Stomach (tissue), 9 donors: ENCODE measurements around the gene TTR. TPM values are rescaled to one million over a fixed set of nuclear protein-coding genes. Genes with fewer than 3 reads are reported as not detected.

Experiments
- DNase-seq, 2 donors: peaks; one replicate each; pipeline versions ENCODE4 v3.0.0 to v3.0.0-alpha.2; 2013 to 2019
- H3K27ac ChIP-seq, 5 donors: fragments of 200-600 bp in 4 of 5; sonication (generic) in 4 of 5; one replicate each; pipeline ENCODE4 v1.5.1; 2013 to 2019; ENCODE audit warnings: mild to moderate bottlenecking in 1 of 5, moderate library complexity in 1 of 5
- H3K27me3 ChIP-seq, 3 donors: fragments of 200-600 bp; sonication (generic); one replicate each; pipeline ENCODE4 v1.5.1; 2017 to 2019; ENCODE audit warnings: mixed run types in 1 of 3
- H3K36me3 ChIP-seq, 4 donors: fragments of 200-600 bp; sonication (generic); 1 replicate in 3 of 4; 2 replicates in 1 of 4; pipeline ENCODE4 v1.5.1; 2016 to 2019
- H3K4me1 ChIP-seq, 4 donors: fragments of 200-600 bp; sonication (generic); one replicate each; pipeline ENCODE4 v1.5.1; 2016 to 2019
- H3K4me3 ChIP-seq, 4 donors: fragments of 200-600 bp; sonication (generic) in 3 of 4; one replicate each; pipeline ENCODE4 v1.5.1; 2016 to 2019; ENCODE audit warnings: mild to moderate bottlenecking in 1 of 4
- H3K9me3 ChIP-seq, 4 donors: fragments of 200-600 bp; sonication (generic); one replicate each; pipeline ENCODE4 v1.5.1; 2016 to 2019
- CTCF ChIP-seq, 7 experiments: fragments of 450-650 bp in 4 of 7; fragments of 200-600 bp in 3 of 7; sonication (generic) in 3 of 7; IDR thresholded peaks; one replicate each; pipeline ENCODE4 v1.5.1; 2016 to 2019; ENCODE audit warnings: antibody characterized with exemption in 7 of 7, control low read depth in 2 of 7, mild to moderate bottlenecking in 1 of 7
- EP300 ChIP-seq: sonication (generic); formaldehyde crosslinking; IDR thresholded peaks from one replicate; pipeline ENCODE4 v1.6.1; 2017; ENCODE audit warnings: antibody characterized with exemption
- POLR2A ChIP-seq, 4 donors: fragments of 450-650 bp; IDR thresholded peaks; one replicate each; pipeline ENCODE4 v1.6.1; 2016; ENCODE audit warnings: antibody characterized with exemption in 4 of 4, control low read depth in 2 of 4, mild to moderate bottlenecking in 1 of 4, moderate library complexity in 1 of 4
- POLR2AphosphoS5 ChIP-seq, 3 donors: sonication (generic); formaldehyde crosslinking; IDR thresholded peaks; one replicate each; pipeline ENCODE4 v1.6.1; 2016; ENCODE audit warnings: antibody characterized with exemption in 3 of 3
- WGBS, 5 donors: extraction: QIAGEN DNeasy Blood & Tissue Kit in 3 of 5; methylation state at CpG; one replicate each; pipeline versions ENCODE4 v1.1.5 to v1.1.7; 2013 to 2018; 5-methylcytosine and 5-hydroxymethylcytosine counted together
- intact Hi-C: fragments of 100-400 bp; cut with DNase I; formaldehyde crosslinking; loops from one replicate; pipeline ENCODE4 v1.15.1; 2023; ENCODE audit warnings: low total_unique reads
- polyA plus RNA-seq, 3 donors: library from polyadenylated mRNA; stranded (reverse); fragments of 200-250 nt; gene quantifications; one replicate each; pipeline ENCODE4 v1.2.3, GENCODE V29; 2013
- total RNA-seq, 5 donors: library from RNA; depleted of rRNA; stranded (reverse); fragments of >200 nt; gene quantifications; one replicate each; pipeline versions ENCODE4 v1.1.0 to v1.2.3, GENCODE V29; 2014 to 2016
- donor health status: healthy with polysubstance abuse.
- donor health status: Bipolar disorder and iron deficiency.
- donor health status: healthy.

The TTR gene
- total and polyA plus RNA-seq, 8 donors: 2.5 to 24.8 (median 8.0) TPM; not detected in 3

- Histone ChIP-seq H3K9me3 (no peaks in the 10 kb centered on the region), H3K27me3 (no peaks in the 10 kb centered on the region), H3K4me1 (peaks cover 0 to 9% (median 3%) of the 10 kb centered on the region in 4 donors), H3K4me3 (no peak overlapping the region), H3K27ac (no peak overlapping the region), H3K36me3 (no peaks in the 10 kb centered on the region)
- DNase-seq: no peak
- intact Hi-C loops: no loop called here
- no peak for TF ChIP-seq CTCF (IDR thresholded peaks at IDR 0.05)
- no peak for TF ChIP-seq POLR2A (IDR thresholded peaks at IDR 0.05)
- no peak for TF ChIP-seq EP300
- no peak for TF ChIP-seq POLR2AphosphoS5 (IDR thresholded peaks at IDR 0.05)
- WGBS, 5 donors: 84 to 93% (median 86%) methylated on average over 5 of the region's 5 CpGs
These were observed 3.6 kb downstream of the TTR start for GRCh38 chr18:31595121-31595771.

- peak in 1 of 2 donors; percentile 41 for DNase-seq
- Histone ChIP-seq H3K27ac (no peak overlapping the region), H3K4me3 (no peak overlapping the region), H3K9me3 (no peaks in the 10 kb centered on the region), H3K27me3 (no peaks in the 10 kb centered on the region), H3K36me3 (no peaks in the 10 kb centered on the region), H3K4me1 (peaks cover 0 to 7% (median under 1%) of the 10 kb centered on the region in 4 donors)
- intact Hi-C loops: no loop called here
- 82 to 91% (median 88%) methylated on average over 9 of the region's 9 CpGs for WGBS, 5 donors
- TF ChIP-seq EP300 (no peak), CTCF (IDR thresholded peaks at IDR 0.05) (no peak), POLR2AphosphoS5 (IDR thresholded peaks at IDR 0.05) (no peak)
These were observed 4.6 kb downstream of the TTR start for GRCh38 chr18:31596081-31596872.

- no peaks in the 10 kb centered on the region for H3K27me3 ChIP-seq
- H3K27ac ChIP-seq: no peak overlapping the region
- H3K36me3 ChIP-seq: no peaks in the 10 kb centered on the region
- intact Hi-C loops: no loop called here
- H3K9me3 ChIP-seq: no peaks in the 10 kb centered on the region
- H3K4me1 ChIP-seq: no peaks in the 10 kb centered on the region
- H3K4me3 ChIP-seq: no peak overlapping the region
- no peak for DNase-seq
- no peak for TF ChIP-seq POLR2A (IDR thresholded peaks at IDR 0.05)
- TF ChIP-seq POLR2AphosphoS5 (IDR thresholded peaks at IDR 0.05): no peak
- no peak for TF ChIP-seq CTCF (IDR thresholded peaks at IDR 0.05)
- TF ChIP-seq EP300: no peak
- WGBS, 5 donors: 92 to 96% (median 95%) methylated on average over 13 of the region's 13 CpGs
These were observed 6.5 kb downstream of the TTR start for GRCh38 chr18:31598021-31598805.

- intact Hi-C loops: no loop called here
- TF ChIP-seq EP300 (no peak), POLR2AphosphoS5 (IDR thresholded peaks at IDR 0.05) (no peak), POLR2A (IDR thresholded peaks at IDR 0.05) (no peak), CTCF (IDR thresholded peaks at IDR 0.05) (no peak)
These were observed 11.6 kb downstream of the TTR start for GRCh38 chr18:31603315-31603714.

More at GRCh38 chr18:31603315-31603714, 11.6 kb downstream of the TTR start:
- no peaks in the 10 kb centered on the region for H3K27me3 ChIP-seq
- no peaks in the 10 kb centered on the region for H3K9me3 ChIP-seq
- H3K4me1 ChIP-seq: no peaks in the 10 kb centered on the region
- no peak overlapping the region for H3K27ac ChIP-seq
- H3K4me3 ChIP-seq: no peak overlapping the region
- no peaks in the 10 kb centered on the region for H3K36me3 ChIP-seq
- DNase-seq: no peak
